C1 segment of cervical spinal cord (tissue), 14 donors: Measurements from ENCODE around the gene PLXNA4.

Experiments used
- DNase-seq, 14 donors: peaks; one replicate each; lab custom pipeline; 2025; lab: John Stamatoyannopoulos, UW

The PLXNA4 gene

DNA sequence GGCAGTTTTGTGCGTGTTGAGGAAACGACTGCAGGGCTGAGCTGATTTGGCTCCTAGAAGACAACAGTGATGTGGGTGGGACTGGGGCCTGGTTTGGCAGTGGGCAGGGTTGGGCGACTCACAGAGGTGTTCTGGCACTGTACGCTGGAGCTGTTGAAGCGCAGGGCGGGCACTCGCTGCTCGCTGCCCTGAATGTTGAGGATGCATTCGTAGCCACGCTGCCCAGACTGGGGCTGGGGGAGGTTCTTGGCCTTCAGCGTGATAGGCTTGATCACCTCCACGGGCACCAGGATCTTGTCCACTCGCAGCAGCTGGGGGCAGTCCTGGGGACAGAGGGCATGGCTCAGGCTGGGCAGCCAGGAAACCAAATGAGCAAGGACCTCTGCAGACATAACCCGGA, 365.4 kb downstream of the PLXNA4 start:
- DNase-seq, result no peak

DNA sequence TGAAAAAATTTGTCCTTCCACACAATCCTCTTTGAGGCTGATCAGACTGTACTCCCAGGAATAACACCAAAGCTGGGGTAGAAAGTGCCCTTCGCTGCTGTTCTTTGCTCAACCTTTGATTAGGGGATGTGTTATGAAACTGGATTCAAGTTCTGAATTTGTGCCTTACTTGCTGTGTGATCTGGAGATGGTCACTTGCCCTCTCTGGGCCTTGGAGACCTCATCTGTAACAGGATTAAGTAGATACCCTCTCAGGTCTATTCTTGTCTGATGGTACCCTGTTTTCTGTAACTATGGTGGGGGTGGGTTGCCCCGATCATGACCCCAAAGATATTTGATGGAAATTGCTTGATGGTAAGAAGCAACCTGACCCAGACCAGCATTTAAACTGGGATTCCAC, 368.5 kb downstream of the PLXNA4 start:
- no peak for DNase-seq

DNA sequence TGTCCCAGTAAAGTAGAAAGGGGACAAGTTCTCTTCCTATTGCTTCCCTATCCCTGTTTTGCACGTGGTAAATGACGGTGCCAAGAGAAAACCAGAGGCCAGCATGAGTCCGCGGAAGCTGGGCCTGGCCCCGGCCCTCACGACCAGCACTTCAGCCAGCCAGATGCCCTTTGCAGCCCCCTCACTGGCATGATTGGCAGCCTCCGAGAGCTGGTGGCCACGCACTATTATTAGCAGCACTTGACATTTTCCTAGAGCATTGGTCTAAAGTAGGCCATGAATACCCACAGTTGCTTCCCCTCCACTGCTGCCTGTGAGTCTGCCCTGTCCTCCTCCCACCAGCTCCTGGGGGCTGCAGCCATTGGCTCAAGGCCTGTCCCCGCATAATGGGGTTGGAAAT, 369.1 kb downstream of the PLXNA4 start:
- no peak for DNase-seq

DNA sequence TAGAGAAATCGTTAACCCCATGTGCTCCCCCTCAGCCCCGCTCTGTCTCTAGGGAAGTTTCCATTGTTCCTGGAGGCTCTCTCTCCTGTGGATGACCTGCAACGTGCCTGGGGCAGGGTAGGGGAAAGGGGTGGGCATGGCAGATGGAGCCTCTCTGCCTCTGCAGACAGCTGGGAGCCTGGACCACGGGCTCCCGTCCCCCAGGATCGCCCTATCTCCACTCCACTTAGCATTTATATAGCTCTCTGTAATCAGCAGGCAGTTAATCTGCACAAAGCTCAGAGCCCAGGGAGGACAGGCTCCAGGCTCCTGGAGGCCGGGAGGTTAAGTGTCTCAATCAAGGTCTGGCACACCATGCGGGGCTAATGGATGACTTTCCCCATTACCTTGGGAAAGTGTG, 369.7 kb downstream of the PLXNA4 start:
- DNase-seq, result no peak

- no peak for DNase-seq
Measured at GRCh38 chr7:132205509-132205908, 370.8 kb downstream of the PLXNA4 start.

DNA sequence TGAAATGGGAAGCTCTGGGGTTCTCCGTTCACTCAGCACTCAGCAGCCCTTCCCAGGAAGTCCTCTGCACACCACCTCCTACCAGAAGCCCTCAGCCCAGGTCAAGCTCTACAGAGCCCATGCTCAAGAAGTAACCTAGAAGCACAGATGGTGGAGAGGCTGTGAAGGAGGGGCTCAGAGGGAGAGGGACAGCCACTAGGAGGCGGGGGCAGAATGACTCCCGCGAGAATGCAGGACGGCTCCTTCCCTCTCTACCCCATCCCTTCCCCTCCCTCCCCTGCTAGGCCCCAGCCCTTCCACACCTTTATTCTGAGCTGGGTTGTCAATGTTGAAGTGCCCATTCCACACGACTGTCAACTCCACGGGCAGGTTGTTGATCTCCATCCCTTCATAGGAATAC, 373.2 kb downstream of the PLXNA4 start:
- no peak for DNase-seq

GRCh38 chr7:132202541-132202940, 373.7 kb downstream of the PLXNA4 start:
- no peak for DNase-seq

- no peak for DNase-seq
Measured at GRCh38 chr7:132200141-132200540, 376.1 kb downstream of the PLXNA4 start.

GRCh38 chr7:132199626-132200025, 376.6 kb downstream of the PLXNA4 start:
- no peak for DNase-seq

GRCh38 chr7:132197772-132198171, 378.5 kb downstream of the PLXNA4 start:
- DNase-seq, result no peak

DNA sequence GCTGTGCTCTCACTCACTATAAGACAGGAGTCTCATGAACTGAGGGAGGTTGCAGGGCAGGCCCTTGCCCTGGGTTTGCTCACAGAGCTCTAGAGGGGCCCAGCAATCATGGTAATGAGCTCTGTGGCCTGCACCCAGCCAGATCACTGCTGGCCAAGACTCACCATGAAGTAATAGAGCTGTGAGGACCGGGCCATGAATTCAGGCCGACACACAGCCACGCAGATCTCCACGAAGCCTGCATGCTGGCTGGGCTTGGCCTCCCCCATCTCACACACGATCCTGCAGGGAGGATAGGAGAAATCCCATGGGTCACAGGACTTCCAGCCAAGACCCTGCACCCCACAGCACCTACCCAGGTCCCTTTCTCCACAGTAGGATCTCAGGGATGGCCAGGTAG, 382.4 kb downstream of the PLXNA4 start:
- DNase-seq, result no peak

DNA sequence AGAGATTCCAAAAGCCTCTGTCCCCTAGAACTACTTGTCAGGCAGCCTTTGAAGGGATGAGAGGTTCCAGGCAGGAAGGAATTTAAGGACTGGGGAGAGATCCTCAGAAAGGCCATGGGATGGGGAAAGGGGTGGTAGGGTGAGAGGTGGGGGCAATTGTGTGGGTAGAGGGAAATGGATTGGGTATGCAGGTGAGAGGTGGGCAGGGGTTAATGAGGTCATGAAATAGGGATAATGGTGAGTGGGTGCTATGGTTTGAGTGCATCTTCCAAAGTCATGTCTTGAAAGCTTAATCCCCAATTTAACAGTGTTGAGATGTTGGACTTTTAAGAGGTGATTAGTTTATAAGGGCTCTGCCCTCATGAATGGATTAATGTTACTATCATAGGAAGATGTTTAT, 383.5 kb downstream of the PLXNA4 start:
- DNase-seq, result no peak

GRCh38 chr7:132191418-132191817, 384.9 kb downstream of the PLXNA4 start:
- no peak for DNase-seq

DNA sequence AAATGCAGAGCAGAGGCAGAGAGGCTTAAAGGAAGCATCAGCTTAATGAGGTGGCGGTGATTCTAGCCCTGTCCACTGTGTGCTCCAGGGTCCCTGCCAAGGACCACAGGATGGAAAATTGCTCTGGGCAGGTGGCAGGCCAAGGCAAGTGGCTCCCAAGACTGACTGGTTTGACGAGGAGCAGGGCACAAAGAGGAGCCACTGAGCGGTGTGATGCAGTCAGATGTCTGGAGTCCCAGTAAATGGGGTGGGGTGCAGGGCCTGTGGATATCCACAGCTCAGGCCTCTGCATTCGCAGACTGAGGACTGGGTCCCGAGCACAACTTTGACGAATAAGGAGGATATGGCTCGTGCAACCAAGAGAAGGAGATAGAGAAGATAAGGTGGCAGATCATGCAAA, 385.6 kb downstream of the PLXNA4 start:
- DNase-seq, result no peak

GRCh38 chr7:132189881-132190280, 386.4 kb downstream of the PLXNA4 start:
- no peak for DNase-seq

GRCh38 chr7:132187869-132188789, 388.1 kb downstream of the PLXNA4 start:
- no peak for DNase-seq

- no peak for DNase-seq
Measured at GRCh38 chr7:132187391-132187790, 388.9 kb downstream of the PLXNA4 start.

DNA sequence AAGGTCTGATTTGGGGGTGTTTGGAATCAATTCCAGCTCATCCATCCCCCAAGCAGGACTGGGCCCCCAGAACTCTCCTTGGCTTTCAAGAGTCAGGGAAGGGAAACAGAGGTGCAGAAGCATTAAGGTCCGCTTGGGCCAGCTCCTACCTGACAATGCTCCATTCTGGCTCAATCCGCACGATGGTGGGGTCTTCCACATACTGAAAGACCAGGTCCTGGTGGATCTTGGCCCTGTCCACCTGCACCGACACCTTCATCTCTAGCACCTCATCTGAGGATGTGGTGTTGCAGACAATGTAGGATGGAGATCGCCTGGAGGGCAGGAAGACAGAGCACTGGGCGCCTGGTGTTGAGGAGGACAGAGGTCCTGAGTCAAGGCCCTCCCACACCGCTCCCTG, 391.1 kb downstream of the PLXNA4 start:
- DNase-seq, result no peak

GRCh38 chr7:132183781-132184380, 392.4 kb downstream of the PLXNA4 start:
- DNase-seq, result no peak

DNA sequence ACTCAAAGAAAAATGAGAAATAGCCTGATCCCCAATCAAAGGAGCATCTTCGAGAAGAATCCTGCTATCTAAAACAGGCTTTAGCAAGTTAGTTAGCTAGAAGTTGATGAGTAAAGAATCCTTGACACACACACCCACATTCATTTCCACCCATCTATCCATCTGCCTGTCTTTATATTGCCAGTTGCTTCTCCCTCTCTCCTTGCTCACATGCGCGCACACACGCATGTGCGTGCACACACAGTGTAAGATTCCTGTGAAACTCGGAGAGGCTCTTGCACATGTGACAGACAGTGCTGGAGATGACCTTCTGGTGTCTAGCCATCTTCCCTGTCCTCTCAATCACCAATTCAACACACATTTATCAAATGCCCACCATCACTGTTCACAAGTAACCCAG, 393.3 kb downstream of the PLXNA4 start:
- DNase-seq, result no peak

GRCh38 chr7:132181946-132182685, 394.2 kb downstream of the PLXNA4 start:
- DNase-seq, result no peak

GRCh38 chr7:132181371-132181770, 394.9 kb downstream of the PLXNA4 start:
- no peak for DNase-seq

GRCh38 chr7:132180481-132180880, 395.8 kb downstream of the PLXNA4 start:
- DNase-seq, result no peak
